Breast epithelium (tissue), 4 donors: Measurements from ENCODE around the gene CLCA4. TPM values are rescaled to one million over a fixed set of nuclear protein-coding genes. Genes with fewer than 3 reads are reported as not detected.

ENCODE experiments used
- DNase-seq, 2 donors: peaks; one replicate each; pipeline ENCODE4 v3.0.0-alpha.2; 2019; ENCODE audit warnings: low spot score in 2 of 2
- H3K27ac ChIP-seq, 2 donors: fragments of 200-600 bp; sonication (generic) in 1 of 2; one replicate each; pipeline ENCODE4 v1.5.1; 2016 to 2019; ENCODE audit warnings: mild to moderate bottlenecking in 1 of 2
- H3K27me3 ChIP-seq, 2 donors: fragments of 200-600 bp; sonication (generic) in 1 of 2; one replicate each; pipeline versions ENCODE4 v1.5.1 to v1.6.0; 2017 to 2019; ENCODE audit warnings: control low read depth in 1 of 2, mild to moderate bottlenecking in 1 of 2
- H3K36me3 ChIP-seq: fragments of 200-600 bp; one replicate; pipeline ENCODE4 v1.5.1; 2019
- H3K4me1 ChIP-seq, 2 donors: fragments of 200-600 bp; sonication (generic); one replicate each; pipeline ENCODE4 v1.5.1; 2016 to 2019; ENCODE audit warnings: control low read depth in 1 of 2
- H3K4me3 ChIP-seq, 3 donors: fragments of 200-600 bp; sonication (generic); 1 replicate in 2 of 3; 2 replicates in 1 of 3; pipeline ENCODE4 v1.5.1; 2016 to 2019; ENCODE audit warnings: mild to moderate bottlenecking in 3 of 3, moderate library complexity in 2 of 3
- H3K9me3 ChIP-seq, 2 donors: fragments of 200-600 bp; sonication (generic) in 1 of 2; one replicate each; pipeline ENCODE4 v1.5.1; 2016 to 2019; ENCODE audit warnings: control low read depth in 1 of 2
- POLR2A ChIP-seq: fragments of 450-650 bp; IDR thresholded peaks from one replicate; pipeline ENCODE4 v1.6.1; 2016; ENCODE audit warnings: antibody characterized with exemption, mild to moderate bottlenecking, moderate library complexity
- POLR2AphosphoS5 ChIP-seq, 3 donors: sonication (generic); formaldehyde crosslinking; IDR thresholded peaks; one replicate each; pipeline ENCODE4 v1.6.1; 2017; ENCODE audit warnings: antibody characterized with exemption in 3 of 3
- intact Hi-C: fragments of 100-400 bp; cut with DNase I; formaldehyde crosslinking; loops from one replicate; pipeline ENCODE4 v1.15.1; 2023; ENCODE audit warnings: low total_unique reads
- total RNA-seq, 3 donors: library from RNA; depleted of rRNA; stranded (reverse); fragments of >200 nt; gene quantifications; one replicate each; pipeline ENCODE4 v1.1.0, GENCODE V29; 2016
- TF ChIP-seq, protein P1 (sequence below), 3 donors: fragments of 450-650 bp; IDR thresholded peaks; one replicate each; pipeline ENCODE4 v1.5.1; 2016 to 2017; ENCODE audit warnings: antibody characterized with exemption in 3 of 3, mild to moderate bottlenecking in 3 of 3, moderate library complexity in 3 of 3

CLCA4 gene
- total RNA-seq, 3 donors from 2014 or later: 0.16 to 15.1 (median 2.6) TPM

DNA sequence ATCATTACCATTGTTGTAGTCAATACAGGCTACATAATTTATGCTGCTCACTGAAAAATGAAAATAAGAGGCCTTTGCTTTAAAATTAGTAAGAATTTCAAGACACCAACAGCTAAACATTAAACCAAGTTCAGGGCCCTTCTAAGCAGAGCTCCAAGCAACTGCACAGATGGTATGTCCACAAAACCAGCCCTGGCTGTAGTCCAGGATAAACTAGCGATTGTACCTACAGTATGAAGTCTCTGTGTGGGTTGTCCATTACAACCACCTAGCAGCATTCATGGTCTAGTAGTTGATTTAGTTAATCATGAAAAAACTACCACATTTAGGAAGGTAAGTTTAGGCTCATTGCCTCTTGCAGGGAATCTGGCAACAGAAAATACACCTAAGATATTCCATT, 35.3 kb downstream of the CLCA4 start:
- TF ChIP-seq POLR2AphosphoS5 (IDR thresholded peaks at IDR 0.05): no peak
- TF ChIP-seq, protein P1, sequence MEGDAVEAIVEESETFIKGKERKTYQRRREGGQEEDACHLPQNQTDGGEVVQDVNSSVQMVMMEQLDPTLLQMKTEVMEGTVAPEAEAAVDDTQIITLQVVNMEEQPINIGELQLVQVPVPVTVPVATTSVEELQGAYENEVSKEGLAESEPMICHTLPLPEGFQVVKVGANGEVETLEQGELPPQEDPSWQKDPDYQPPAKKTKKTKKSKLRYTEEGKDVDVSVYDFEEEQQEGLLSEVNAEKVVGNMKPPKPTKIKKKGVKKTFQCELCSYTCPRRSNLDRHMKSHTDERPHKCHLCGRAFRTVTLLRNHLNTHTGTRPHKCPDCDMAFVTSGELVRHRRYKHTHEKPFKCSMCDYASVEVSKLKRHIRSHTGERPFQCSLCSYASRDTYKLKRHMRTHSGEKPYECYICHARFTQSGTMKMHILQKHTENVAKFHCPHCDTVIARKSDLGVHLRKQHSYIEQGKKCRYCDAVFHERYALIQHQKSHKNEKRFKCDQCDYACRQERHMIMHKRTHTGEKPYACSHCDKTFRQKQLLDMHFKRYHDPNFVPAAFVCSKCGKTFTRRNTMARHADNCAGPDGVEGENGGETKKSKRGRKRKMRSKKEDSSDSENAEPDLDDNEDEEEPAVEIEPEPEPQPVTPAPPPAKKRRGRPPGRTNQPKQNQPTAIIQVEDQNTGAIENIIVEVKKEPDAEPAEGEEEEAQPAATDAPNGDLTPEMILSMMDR (IDR thresholded peaks at IDR 0.05): no peak
- no peak for TF ChIP-seq POLR2A
- Histone ChIP-seq H3K36me3 (no peaks in the 10 kb centered on the region), H3K27me3 (no peaks in the 10 kb centered on the region), H3K9me3 (no peaks in the 10 kb centered on the region), H3K4me3 (no peak overlapping the region), H3K4me1 (no peaks in the 10 kb centered on the region), H3K27ac (no peak overlapping the region)
- intact Hi-C loops: no loop called here
- no peak for DNase-seq

DNA sequence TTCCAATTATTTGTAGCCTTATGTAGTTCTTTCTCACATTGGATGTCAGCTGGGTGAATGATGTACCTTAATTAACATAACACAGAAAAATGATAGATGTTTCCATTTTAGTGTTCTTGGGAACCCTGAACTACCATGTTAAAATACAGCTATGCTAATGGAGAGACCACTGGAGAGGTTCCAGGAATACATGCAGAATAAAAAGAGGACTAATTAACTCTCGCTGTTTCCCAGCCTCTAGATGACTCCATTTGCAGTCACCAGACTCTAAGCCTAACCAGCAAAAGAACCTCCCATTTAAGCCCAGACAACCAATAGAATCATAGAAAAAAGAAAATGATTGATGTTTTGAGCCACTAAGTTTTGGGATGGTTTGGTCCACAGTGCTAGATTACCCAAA, 36.2 kb downstream of the CLCA4 start:
- H3K36me3 ChIP-seq: no peaks in the 10 kb centered on the region
- H3K9me3 ChIP-seq: no peaks in the 10 kb centered on the region
- intact Hi-C loops: no loop called here
- no peak overlapping the region for H3K27ac ChIP-seq
- no peak for DNase-seq
- H3K27me3 ChIP-seq: no peaks in the 10 kb centered on the region
- TF ChIP-seq POLR2AphosphoS5 (IDR thresholded peaks at IDR 0.05): no peak
- TF ChIP-seq, protein P1 (IDR thresholded peaks at IDR 0.05): no peak
- TF ChIP-seq POLR2A: no peak
- no peak overlapping the region for H3K4me3 ChIP-seq
- H3K4me1 ChIP-seq: no peaks in the 10 kb centered on the region

- no peaks in the 10 kb centered on the region for H3K9me3 ChIP-seq
- H3K27ac ChIP-seq: no peak overlapping the region
- H3K27me3 ChIP-seq: no peaks in the 10 kb centered on the region
- no peak for DNase-seq
- no peaks in the 10 kb centered on the region for H3K36me3 ChIP-seq
- TF ChIP-seq POLR2AphosphoS5 (IDR thresholded peaks at IDR 0.05) (no peak), POLR2A (no peak)
- TF ChIP-seq, protein P1 (IDR thresholded peaks at IDR 0.05): no peak
- intact Hi-C loops: no loop called here
- H3K4me3 ChIP-seq: no peak overlapping the region
- no peaks in the 10 kb centered on the region for H3K4me1 ChIP-seq
Observed at GRCh38 chr1:86583593-86583992, 36.7 kb downstream of the CLCA4 start.

DNA sequence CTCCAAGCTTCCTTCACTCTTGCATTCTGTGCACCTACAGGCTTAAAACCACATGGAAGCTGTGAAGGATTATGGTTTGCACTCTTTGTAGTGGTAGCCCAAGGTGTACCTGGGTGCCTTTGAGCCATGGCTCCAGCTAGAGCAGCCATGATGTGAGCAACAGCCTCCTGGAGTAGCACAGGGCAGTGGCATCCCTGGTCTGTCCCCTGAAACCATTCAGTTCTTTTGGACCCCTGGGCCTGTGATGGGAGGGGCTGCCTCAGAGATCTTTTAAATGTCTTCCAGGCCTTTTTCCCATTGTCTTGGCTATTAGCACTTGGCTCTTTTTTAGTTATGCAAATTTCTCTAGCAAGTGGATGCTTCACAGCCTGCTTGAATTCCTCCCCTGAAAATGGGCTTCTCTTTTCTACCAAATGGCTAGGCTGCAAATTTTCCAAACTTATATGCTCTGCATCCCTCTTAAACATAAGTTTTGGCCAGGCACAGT, 47.4 kb downstream of the CLCA4 start:
- TF ChIP-seq POLR2A (no peak), POLR2AphosphoS5 (IDR thresholded peaks at IDR 0.05) (no peak)
- TF ChIP-seq, protein P1 (IDR thresholded peaks at IDR 0.05): no peak
- H3K27me3 ChIP-seq: no peaks in the 10 kb centered on the region
- peaks cover 0 to 7% of the 10 kb centered on the region in 2 donors for H3K4me1 ChIP-seq
- no peak for DNase-seq
- intact Hi-C loops: no loop called here
- no peak overlapping the region for H3K4me3 ChIP-seq
- H3K27ac ChIP-seq: no peak overlapping the region
- no peaks in the 10 kb centered on the region for H3K36me3 ChIP-seq
- peaks cover 15 to 19% of the 10 kb centered on the region in 2 donors for H3K9me3 ChIP-seq

DNA sequence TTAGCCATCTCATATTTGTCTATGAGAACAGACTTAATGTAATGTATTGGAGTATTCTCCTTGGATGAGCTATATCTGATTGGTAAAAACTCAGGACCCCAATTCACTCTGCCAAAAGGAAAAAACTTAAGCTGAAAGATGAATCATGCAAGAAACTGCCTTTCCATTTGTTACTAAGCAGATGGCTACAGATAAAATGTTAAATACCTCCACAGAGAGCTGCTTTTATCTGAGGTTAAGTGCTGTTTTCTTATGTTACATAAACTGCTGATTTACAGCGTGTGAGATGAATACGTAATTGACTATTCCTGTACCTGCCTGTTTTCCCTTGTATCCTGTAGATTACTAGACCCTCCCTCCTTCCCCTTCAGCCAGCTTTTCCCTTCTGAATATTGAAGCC, 49.3 kb downstream of the CLCA4 start:
- Histone ChIP-seq H3K27ac (peak overlapping the region; percentile 16 to 72), H3K4me1 (peaks cover 0 to 7% of the 10 kb centered on the region in 2 donors), H3K4me3 (no peak overlapping the region), H3K27me3 (no peaks in the 10 kb centered on the region), H3K36me3 (no peaks in the 10 kb centered on the region), H3K9me3 (peaks cover 15 to 19% of the 10 kb centered on the region in 2 donors)
- intact Hi-C loops: loop anchor here (5.0 kb wide), 1 partner anchor 586 kb away; no protein-coding TSS in a partner anchor
- TF ChIP-seq, protein P1 (IDR thresholded peaks at IDR 0.05): no peak
- TF ChIP-seq POLR2A (no peak), POLR2AphosphoS5 (IDR thresholded peaks at IDR 0.05) (no peak)
- DNase-seq: no peak
